ENCODE measurements around the gene ERCC6L.

The ERCC6L gene

GRCh38 chrX:72270316-72270866, 31.6 kb upstream of the ERCC6L start:
- Histone ChIP-seq H3K27ac (ENCODE audit: low read depth, low read length, severe bottlenecking) (peak overlapping the region; percentile 49), H3K36me3 (ENCODE audit: control insufficient read depth, insufficient read depth, low read length) (peaks cover 79% of the 10 kb centered on the region)

GRCh38 chrX:72269671-72270251, 30.9 kb upstream of the ERCC6L start:
- peak overlapping the region; percentile 49 for H3K27ac ChIP-seq (ENCODE audit: low read depth, low read length, severe bottlenecking)
- H3K4me3 ChIP-seq (ENCODE audit: extremely low read depth, insufficient read depth, low read length, poor library complexity, severe bottlenecking) = no peak overlapping the region
- 33 to 45% methylated on average over 1 to 2 of the region's 3 CpGs for WGBS, 2 experiments (ENCODE audit: insufficient coverage in 2 of 2)
- H3K36me3 ChIP-seq (ENCODE audit: control insufficient read depth, insufficient read depth, low read length) = peaks cover 73% of the 10 kb centered on the region
- H3K4me1 ChIP-seq (ENCODE audit: control insufficient read depth, insufficient read depth, low read length, poor library complexity, severe bottlenecking) = peaks cover 17% of the 10 kb centered on the region
- H3K9me3 ChIP-seq (ENCODE audit: control insufficient read depth, low read length) = no peaks in the 10 kb centered on the region

More at GRCh38 chrX:72270316-72270866, 31.6 kb upstream of the ERCC6L start:
- H3K9me3 ChIP-seq (ENCODE audit: control insufficient read depth, low read length) = no peaks in the 10 kb centered on the region
- peaks cover 19% of the 10 kb centered on the region for H3K4me1 ChIP-seq (ENCODE audit: control insufficient read depth, insufficient read depth, low read length, poor library complexity, severe bottlenecking)
- H3K4me3 ChIP-seq (ENCODE audit: extremely low read depth, insufficient read depth, low read length, poor library complexity, severe bottlenecking) = no peak overlapping the region
- WGBS, 2 experiments (ENCODE audit: insufficient coverage in 2 of 2) = 93% methylated on average over 2 of the region's 5 CpGs; no CpG with 5 or more reads in 1 of the 2 experiments

GRCh38 chrX:72268597-72269365, 30.0 kb upstream of the ERCC6L start:
- Histone ChIP-seq H3K36me3 (ENCODE audit: control insufficient read depth, insufficient read depth, low read length) (peaks cover 63% of the 10 kb centered on the region), H3K4me3 (ENCODE audit: extremely low read depth, insufficient read depth, low read length, poor library complexity, severe bottlenecking) (no peak overlapping the region)

GRCh38 chrX:72265263-72265662, 26.4 kb upstream of the ERCC6L start:
- H3K36me3 ChIP-seq (ENCODE audit: control insufficient read depth, insufficient read depth, low read length) = peaks cover 32% of the 10 kb centered on the region
- no CpG with 5 or more reads among the region's 3 CpGs for WGBS, 2 experiments (ENCODE audit: insufficient coverage in 2 of 2)

More at GRCh38 chrX:72268597-72269365, 30.0 kb upstream of the ERCC6L start:
- H3K4me1 ChIP-seq (ENCODE audit: control insufficient read depth, insufficient read depth, low read length, poor library complexity, severe bottlenecking) = peaks cover 17% of the 10 kb centered on the region
- H3K9me3 ChIP-seq (ENCODE audit: control insufficient read depth, low read length) = no peaks in the 10 kb centered on the region
- H3K27ac ChIP-seq (ENCODE audit: low read depth, low read length, severe bottlenecking) = peak overlapping the region; percentile 13
- 88 to 100% methylated on average over 1 of the region's 2 CpGs for WGBS, 2 experiments (ENCODE audit: insufficient coverage in 2 of 2)

GRCh38 chrX:72262077-72262476, 23.2 kb upstream of the ERCC6L start:
- H3K9me3 ChIP-seq (ENCODE audit: control insufficient read depth, low read length) = no peaks in the 10 kb centered on the region
- no peak overlapping the region for H3K4me3 ChIP-seq (ENCODE audit: extremely low read depth, insufficient read depth, low read length, poor library complexity, severe bottlenecking)
- H3K27ac ChIP-seq (ENCODE audit: low read depth, low read length, severe bottlenecking) = no peak overlapping the region
- H3K4me1 ChIP-seq (ENCODE audit: control insufficient read depth, insufficient read depth, low read length, poor library complexity, severe bottlenecking) = peaks cover 4% of the 10 kb centered on the region
- WGBS, 2 experiments (ENCODE audit: insufficient coverage in 2 of 2) = 92 to 100% methylated on average over 1 to 4 of the region's 7 CpGs
- peaks cover 3% of the 10 kb centered on the region for H3K36me3 ChIP-seq (ENCODE audit: control insufficient read depth, insufficient read depth, low read length)

More at GRCh38 chrX:72265263-72265662, 26.4 kb upstream of the ERCC6L start:
- Histone ChIP-seq H3K9me3 (ENCODE audit: control insufficient read depth, low read length) (no peaks in the 10 kb centered on the region), H3K27ac (ENCODE audit: low read depth, low read length, severe bottlenecking) (no peak overlapping the region), H3K4me3 (ENCODE audit: extremely low read depth, insufficient read depth, low read length, poor library complexity, severe bottlenecking) (no peak overlapping the region), H3K4me1 (ENCODE audit: control insufficient read depth, insufficient read depth, low read length, poor library complexity, severe bottlenecking) (peaks cover 12% of the 10 kb centered on the region)

GRCh38 chrX:72260448-72260847, 21.6 kb upstream of the ERCC6L start:
- WGBS, 2 experiments (ENCODE audit: insufficient coverage in 2 of 2) = 80 to 93% methylated on average over 2 to 3 of the region's 4 CpGs
- no peak overlapping the region for H3K27ac ChIP-seq (ENCODE audit: low read depth, low read length, severe bottlenecking)

GRCh38 chrX:72258174-72258573, 19.3 kb upstream of the ERCC6L start:
- no peaks in the 10 kb centered on the region for H3K36me3 ChIP-seq (ENCODE audit: control insufficient read depth, insufficient read depth, low read length)
- no CpG with 5 or more reads among the region's 7 CpGs for WGBS, 2 experiments (ENCODE audit: insufficient coverage in 2 of 2)
- H3K27ac ChIP-seq (ENCODE audit: low read depth, low read length, severe bottlenecking) = no peak overlapping the region
- H3K9me3 ChIP-seq (ENCODE audit: control insufficient read depth, low read length) = no peaks in the 10 kb centered on the region
- H3K4me3 ChIP-seq (ENCODE audit: extremely low read depth, insufficient read depth, low read length, poor library complexity, severe bottlenecking) = no peak overlapping the region
- peaks cover 4% of the 10 kb centered on the region for H3K4me1 ChIP-seq (ENCODE audit: control insufficient read depth, insufficient read depth, low read length, poor library complexity, severe bottlenecking)

More at GRCh38 chrX:72260448-72260847, 21.6 kb upstream of the ERCC6L start:
- H3K9me3 ChIP-seq (ENCODE audit: control insufficient read depth, low read length) = no peaks in the 10 kb centered on the region
- peaks cover 4% of the 10 kb centered on the region for H3K4me1 ChIP-seq (ENCODE audit: control insufficient read depth, insufficient read depth, low read length, poor library complexity, severe bottlenecking)
- H3K36me3 ChIP-seq (ENCODE audit: control insufficient read depth, insufficient read depth, low read length) = no peaks in the 10 kb centered on the region
- H3K4me3 ChIP-seq (ENCODE audit: extremely low read depth, insufficient read depth, low read length, poor library complexity, severe bottlenecking) = no peak overlapping the region

GRCh38 chrX:72255864-72256263, 17.0 kb upstream of the ERCC6L start:
- Histone ChIP-seq H3K36me3 (ENCODE audit: control insufficient read depth, insufficient read depth, low read length) (no peaks in the 10 kb centered on the region), H3K4me1 (ENCODE audit: control insufficient read depth, insufficient read depth, low read length, poor library complexity, severe bottlenecking) (no peaks in the 10 kb centered on the region), H3K9me3 (ENCODE audit: control insufficient read depth, low read length) (no peaks in the 10 kb centered on the region), H3K4me3 (ENCODE audit: extremely low read depth, insufficient read depth, low read length, poor library complexity, severe bottlenecking) (no peak overlapping the region), H3K27ac (ENCODE audit: low read depth, low read length, severe bottlenecking) (no peak overlapping the region)
- WGBS, 2 experiments (ENCODE audit: insufficient coverage in 2 of 2) = no CpG with 5 or more reads among the region's 7 CpGs

GRCh38 chrX:72255445-72255844, 16.6 kb upstream of the ERCC6L start:
- H3K27ac ChIP-seq (ENCODE audit: low read depth, low read length, severe bottlenecking) = no peak overlapping the region
- H3K36me3 ChIP-seq (ENCODE audit: control insufficient read depth, insufficient read depth, low read length) = no peaks in the 10 kb centered on the region
- H3K9me3 ChIP-seq (ENCODE audit: control insufficient read depth, low read length) = no peaks in the 10 kb centered on the region
- no peaks in the 10 kb centered on the region for H3K4me1 ChIP-seq (ENCODE audit: control insufficient read depth, insufficient read depth, low read length, poor library complexity, severe bottlenecking)
- H3K4me3 ChIP-seq (ENCODE audit: extremely low read depth, insufficient read depth, low read length, poor library complexity, severe bottlenecking) = no peak overlapping the region
- 39 to 41% methylated on average over 3 to 5 of the region's 24 CpGs for WGBS, 2 experiments (ENCODE audit: insufficient coverage in 2 of 2)

- Histone ChIP-seq H3K4me1 (ENCODE audit: control insufficient read depth, insufficient read depth, low read length, poor library complexity, severe bottlenecking) (no peaks in the 10 kb centered on the region), H3K4me3 (ENCODE audit: extremely low read depth, insufficient read depth, low read length, poor library complexity, severe bottlenecking) (no peak overlapping the region), H3K36me3 (ENCODE audit: control insufficient read depth, insufficient read depth, low read length) (no peaks in the 10 kb centered on the region), H3K9me3 (ENCODE audit: control insufficient read depth, low read length) (no peaks in the 10 kb centered on the region), H3K27ac (ENCODE audit: low read depth, low read length, severe bottlenecking) (no peak overlapping the region)
- 11 to 40% methylated on average over 1 to 7 of the region's 17 CpGs for WGBS, 2 experiments (ENCODE audit: insufficient coverage in 2 of 2)
Measured at GRCh38 chrX:72254816-72255215, 16.0 kb upstream of the ERCC6L start.

- Histone ChIP-seq H3K4me3 (ENCODE audit: extremely low read depth, insufficient read depth, low read length, poor library complexity, severe bottlenecking) (no peak overlapping the region), H3K36me3 (ENCODE audit: control insufficient read depth, insufficient read depth, low read length) (no peaks in the 10 kb centered on the region), H3K4me1 (ENCODE audit: control insufficient read depth, insufficient read depth, low read length, poor library complexity, severe bottlenecking) (no peaks in the 10 kb centered on the region), H3K9me3 (ENCODE audit: control insufficient read depth, low read length) (no peaks in the 10 kb centered on the region), H3K27ac (ENCODE audit: low read depth, low read length, severe bottlenecking) (no peak overlapping the region)
Measured at GRCh38 chrX:72253686-72254085, 14.9 kb upstream of the ERCC6L start.
